A549 (cell line): ENCODE results near the gene RUSC1.

Experiments
- ATOH8 ChIP-seq: fragments of 250-450 bp; sonication (Bioruptor Pico); IDR thresholded peaks from 2 replicates; pipeline ENCODE4 v1.5.0; 2020; ENCODE audit warnings: low read depth, mild to moderate bottlenecking, moderate library complexity
- BHLHE40 ChIP-seq: IDR thresholded peaks from 2 replicates; pipeline ENCODE4 v1.6.1; 2012; ENCODE audit warnings: low read depth, low read length, inconsistent platforms
- CEBPB ChIP-seq, 2 experiments: fragments of >200 bp in 1 of 2; sonication (Bioruptor Twin) in 1 of 2; formaldehyde crosslinking in 1 of 2; IDR thresholded peaks; 2 replicates each; pipeline ENCODE4 v1.6.1; 2012 to 2016
- CTCF ChIP-seq: fragments of >200 bp; sonication (Bioruptor Twin); formaldehyde crosslinking; IDR thresholded peaks from 3 replicates; pipeline ENCODE4 v1.5.1; 2016
- EP300 ChIP-seq, 2 experiments: fragments of >200 bp; sonication (Bioruptor Twin); formaldehyde crosslinking; IDR thresholded peaks; 2 replicates in 1 of 2; 3 replicates in 1 of 2; pipeline ENCODE4 v1.6.1; 2016 to 2017
- MAX ChIP-seq: IDR thresholded peaks from 2 replicates; pipeline ENCODE4 v1.6.1; 2012
- MAZ ChIP-seq: fragments of 150-350 bp; IDR thresholded peaks from 2 replicates; pipeline ENCODE4 v1.6.1; 2014; ENCODE audit warnings: antibody characterized with exemption, low read depth, low read length, borderline replicate concordance
- PHF8 ChIP-seq: fragments of 200-600 bp; sonication (generic); IDR thresholded peaks from 2 replicates; pipeline ENCODE4 v1.6.1; 2016; ENCODE audit warnings: low read depth, mild to moderate bottlenecking, antibody characterized with exemption, moderate library complexity, borderline replicate concordance
- POLR2A ChIP-seq: IDR thresholded peaks from 2 replicates; pipeline ENCODE4 v1.6.1; 2012; ENCODE audit warnings: mild to moderate bottlenecking, low read length
- SMC3 ChIP-seq: fragments of >200 bp; sonication (Bioruptor Twin); formaldehyde crosslinking; IDR thresholded peaks from 3 replicates; pipeline ENCODE4 v1.6.1; 2018; ENCODE audit warnings: inconsistent platforms
- TP53 ChIP-seq: fragments of 250-450 bp; sonication (Bioruptor Pico); IDR thresholded peaks from 2 replicates; pipeline ENCODE4 v1.5.0; 2021; ENCODE audit warnings: mild to moderate bottlenecking, moderate library complexity
- TF ChIP-seq, protein P1 (sequence below): fragments of 250-450 bp; sonication (Bioruptor Pico); IDR thresholded peaks from 2 replicates; pipeline ENCODE4 v1.5.0; 2021; ENCODE audit warnings: mild to moderate bottlenecking, moderate library complexity, borderline replicate concordance

DNA sequence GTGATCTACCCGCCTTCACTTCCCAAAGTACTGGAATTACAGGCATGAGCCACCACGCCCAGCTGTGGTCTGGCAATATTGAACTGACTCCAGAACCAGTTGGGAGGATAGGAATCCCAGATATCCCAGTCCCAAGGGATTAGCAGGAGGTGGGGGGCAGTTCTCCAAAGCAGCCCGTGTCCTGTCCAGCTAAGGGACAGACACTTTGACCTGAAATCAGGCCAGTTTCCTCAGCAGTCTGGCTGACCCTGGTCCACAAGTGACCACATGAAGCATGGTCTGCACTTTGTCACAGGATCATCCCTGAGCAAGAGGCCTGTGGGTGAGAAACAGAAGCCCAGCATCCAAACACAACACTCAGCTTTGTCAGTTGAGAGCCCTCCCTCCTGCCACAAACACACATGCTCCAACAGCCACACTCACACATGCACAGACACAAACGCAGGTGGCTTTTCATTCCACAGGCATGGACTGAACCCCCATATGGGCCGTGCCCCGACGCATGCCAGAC lies 14.8 kb upstream of the RUSC1 start:
- TF ChIP-seq CTCF (no peak), POLR2A (no peak), EP300 (IDR thresholded peaks at IDR 0.05) (no peak), MAZ (no peak), ATOH8 (CRISPR knock-in tag) (no peak), MAX (no peak), CEBPB (IDR thresholded peaks at IDR 0.05) (no peak), BHLHE40 (no peak), TP53 (no peak), PHF8 (no peak), SMC3 (no peak)
- TF ChIP-seq, protein P1, sequence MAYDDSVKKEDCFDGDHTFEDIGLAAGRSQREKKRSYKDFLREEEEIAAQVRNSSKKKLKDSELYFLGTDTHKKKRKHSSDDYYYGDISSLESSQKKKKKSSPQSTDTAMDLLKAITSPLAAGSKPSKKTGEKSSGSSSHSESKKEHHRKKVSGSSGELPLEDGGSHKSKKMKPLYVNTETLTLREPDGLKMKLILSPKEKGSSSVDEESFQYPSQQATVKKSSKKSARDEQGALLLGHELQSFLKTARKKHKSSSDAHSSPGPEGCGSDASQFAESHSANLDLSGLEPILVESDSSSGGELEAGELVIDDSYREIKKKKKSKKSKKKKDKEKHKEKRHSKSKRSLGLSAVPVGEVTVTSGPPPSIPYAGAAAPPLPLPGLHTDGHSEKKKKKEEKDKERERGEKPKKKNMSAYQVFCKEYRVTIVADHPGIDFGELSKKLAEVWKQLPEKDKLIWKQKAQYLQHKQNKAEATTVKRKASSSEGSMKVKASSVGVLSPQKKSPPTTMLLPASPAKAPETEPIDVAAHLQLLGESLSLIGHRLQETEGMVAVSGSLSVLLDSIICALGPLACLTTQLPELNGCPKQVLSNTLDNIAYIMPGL (CRISPR knock-in tag), result no peak
